SK-MEL-5 (cell line): Measurements from ENCODE around the gene PCDHA6. TPM values are rescaled to one million over a fixed set of nuclear protein-coding genes. Genes with fewer than 3 reads are reported as not detected.
"Not testable (repeated sequence)": the region's sequence is repeated elsewhere in the genome, so short reads cannot be mapped to it uniquely, and the experiment has no call there.

Source experiments
- DNase-seq: peaks from one replicate; pipeline ENCODE4 v3.0.0-alpha.2; 2016; ENCODE audit warnings: low read depth, low spot score
- in situ Hi-C: cut with HindIII; loops from 2 replicates; pipeline ENCODE4 v1.10.0; 2016; ENCODE audit warnings: low sequenced_read_pairs, high pct_unique_total_duplicates, low pct_unique_long_range_greater_than_20kb
- total RNA-seq: library from RNA; depleted of rRNA; stranded (reverse); fragments of >200 nt; shearing (Covaris generic); gene quantifications from 2 replicates; pipeline ENCODE4 v1.2.3, GENCODE V29; 2014

Gene PCDHA6
- total RNA-seq, 1 experiment from 2014 or later, result not detected

DNA sequence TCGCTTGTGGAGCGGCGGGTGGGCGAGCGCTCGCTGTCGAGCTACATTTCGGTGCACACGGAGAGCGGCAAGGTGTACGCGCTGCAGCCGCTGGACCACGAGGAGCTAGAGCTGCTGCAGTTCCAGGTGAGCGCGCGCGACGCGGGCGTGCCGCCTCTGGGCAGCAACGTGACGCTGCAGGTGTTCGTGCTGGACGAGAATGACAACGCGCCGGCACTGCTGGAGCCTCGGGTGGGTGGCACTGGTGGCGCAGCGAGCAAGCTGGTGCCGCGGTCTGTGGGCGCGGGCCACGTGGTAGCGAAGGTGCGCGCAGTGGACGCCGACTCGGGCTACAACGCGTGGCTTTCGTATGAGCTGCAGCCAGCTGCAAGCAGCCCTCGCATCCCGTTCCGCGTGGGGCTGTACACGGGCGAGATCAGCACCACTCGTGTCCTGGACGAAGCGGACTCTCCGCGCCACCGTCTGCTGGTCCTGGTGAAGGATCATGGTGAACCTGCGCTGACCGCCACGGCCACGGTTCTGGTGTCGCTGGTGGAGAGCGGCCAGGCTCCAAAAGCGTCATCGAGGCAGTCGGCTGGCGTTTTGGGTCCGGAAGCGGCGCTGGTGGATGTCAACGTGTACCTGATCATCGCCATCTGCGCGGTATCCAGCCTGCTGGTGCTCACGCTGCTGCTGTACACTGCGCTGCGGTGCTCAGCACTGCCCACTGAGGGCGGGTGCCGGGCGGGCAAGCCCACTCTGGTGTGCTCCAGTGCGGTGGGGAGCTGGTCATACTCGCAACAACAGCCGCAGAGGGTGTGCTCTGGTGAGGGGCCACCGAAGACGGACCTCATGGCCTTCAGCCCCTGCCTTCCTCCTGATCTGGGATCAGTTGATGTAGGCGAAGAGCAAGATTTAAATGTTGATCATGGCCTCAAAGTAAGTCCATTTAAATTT lies 15.3 kb downstream of the PCDHA6 start:
- in situ Hi-C loops, result no loop called here
- no peak for DNase-seq

- in situ Hi-C loops, DNase-seq: not testable (repeated sequence)
Measured at GRCh38 chr5:140848139-140849102, 20.7 kb downstream of the PCDHA6 start, which contains the start of gene PCDHA9. TSS of gene PCDHA9 (plus strand) at chr5:140848382. CDS start at chr5:140848496, 114 bp downstream.

GRCh38 chr5:140849831-140850634 lies 22.3 kb downstream of the PCDHA6 start:
- in situ Hi-C loops, DNase-seq: not testable (repeated sequence)

GRCh38 chr5:140855772-140856674 lies 28.3 kb downstream of the PCDHA6 start, which contains the start of gene PCDHA10:
TSS of gene PCDHA10 (plus strand) at chr5:140855897. CDS start at chr5:140856049, 152 bp downstream.
- in situ Hi-C loops, result no loop called here
- DNase-seq, result peak; percentile 4

GRCh38 chr5:140857177-140857986 lies 29.6 kb downstream of the PCDHA6 start:
- in situ Hi-C loops, result no loop called here
- no peak for DNase-seq

- in situ Hi-C loops, result no loop called here
- DNase-seq, result no peak
Measured at GRCh38 chr5:140857987-140858240, 30.2 kb downstream of the PCDHA6 start.

DNA sequence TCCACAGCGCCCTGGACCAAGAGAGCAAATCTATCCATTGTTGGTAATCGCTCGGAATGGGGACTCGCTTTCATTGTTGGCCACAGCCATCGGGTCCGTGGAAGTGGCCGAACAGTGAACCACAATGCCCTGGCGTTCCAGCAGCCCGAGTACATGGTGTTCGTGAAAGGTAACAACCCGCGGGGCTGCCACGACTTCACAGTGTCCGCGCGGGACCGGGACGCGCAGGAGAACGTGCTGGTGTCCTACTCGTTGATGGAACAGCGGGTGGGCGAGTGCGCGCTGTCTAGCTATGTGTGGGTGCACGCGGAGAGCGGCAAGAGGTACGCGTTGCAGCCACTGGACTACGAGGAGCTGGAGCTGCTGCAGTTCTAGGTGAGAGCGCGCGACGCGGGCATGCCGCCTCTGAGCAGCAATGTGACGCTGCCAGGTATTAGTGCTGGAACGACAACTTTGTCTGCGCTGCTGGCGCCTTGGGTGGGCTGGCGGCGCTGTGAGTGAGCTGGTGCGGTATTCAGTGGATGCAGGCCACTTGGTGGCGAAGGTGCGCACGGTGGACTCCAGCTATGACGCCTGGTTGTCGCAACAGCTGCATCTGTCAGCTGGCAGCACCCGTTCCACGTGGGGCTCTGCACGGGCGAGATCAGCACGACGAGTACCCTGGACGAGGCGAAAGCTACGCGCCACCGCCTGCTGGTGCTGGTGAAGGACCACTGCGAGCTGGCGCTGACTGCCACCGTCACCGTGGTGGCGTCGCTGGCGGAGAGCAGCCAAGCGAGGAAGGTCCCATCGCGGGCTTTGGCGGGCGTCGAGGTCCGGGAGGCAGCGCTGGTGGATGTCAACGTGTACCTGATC lies 34.9 kb downstream of the PCDHA6 start:
- in situ Hi-C loops, result no loop called here
- DNase-seq, result no peak

DNA sequence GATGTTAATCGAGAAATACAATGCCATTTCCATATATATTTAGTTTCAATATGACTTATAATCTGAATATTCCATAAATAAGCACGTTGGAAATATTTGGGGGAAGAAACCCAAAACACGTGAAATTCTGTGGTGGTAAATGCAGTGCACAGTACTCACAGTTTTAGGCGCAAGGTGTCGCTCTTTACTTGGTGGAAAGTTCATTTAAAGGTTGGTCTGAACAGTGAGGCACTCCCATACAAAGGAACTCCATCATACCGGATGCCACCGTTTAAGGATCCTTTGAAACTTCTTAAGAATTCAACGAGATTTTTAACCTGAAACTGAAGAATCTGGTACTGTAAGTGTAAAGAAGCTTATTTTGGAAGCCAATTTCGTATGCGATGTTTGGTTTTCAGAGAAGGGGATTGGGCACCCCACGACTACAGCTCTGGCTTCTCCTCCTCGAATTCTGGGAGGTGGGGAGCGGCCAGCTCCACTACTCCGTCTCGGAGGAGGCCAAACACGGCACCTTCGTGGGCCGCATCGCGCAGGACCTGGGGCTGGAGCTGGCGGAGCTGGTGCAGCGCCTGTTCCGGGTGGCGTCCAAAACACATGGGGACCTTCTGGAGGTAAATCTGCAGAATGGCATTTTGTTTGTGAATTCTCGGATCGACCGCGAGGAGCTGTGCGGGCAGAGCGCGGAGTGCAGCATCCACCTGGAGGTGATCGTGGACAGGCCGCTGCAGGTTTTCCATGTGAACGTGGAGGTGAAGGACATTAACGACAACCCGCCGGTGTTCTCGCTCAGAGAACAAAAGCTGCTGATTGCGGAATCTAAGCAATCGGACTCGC lies 41.2 kb downstream of the PCDHA6 start, which contains the start of gene PCDHA11:
PCDHA11 (plus strand) TSS at position 237 of the 834 bp plus-strand sequence; CDS start at position 384, 147 bp downstream.
- peak; percentile 77 for DNase-seq
- in situ Hi-C loops, result no loop called here

DNA sequence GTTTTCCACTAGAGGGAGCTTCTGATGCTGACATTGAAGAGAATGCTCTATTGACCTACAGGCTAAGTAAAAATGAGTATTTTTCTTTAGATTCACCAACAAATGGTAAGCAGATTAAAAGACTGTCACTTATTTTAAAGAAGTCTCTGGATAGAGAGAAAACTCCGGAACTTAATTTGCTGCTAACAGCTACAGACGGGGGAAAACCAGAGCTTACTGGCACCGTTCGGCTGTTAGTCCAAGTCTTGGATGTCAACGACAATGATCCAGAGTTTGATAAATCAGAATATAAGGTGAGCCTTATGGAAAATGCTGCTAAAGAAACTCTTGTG lies 41.8 kb downstream of the PCDHA6 start:
- no peak for DNase-seq
- in situ Hi-C loops, result no loop called here

DNA sequence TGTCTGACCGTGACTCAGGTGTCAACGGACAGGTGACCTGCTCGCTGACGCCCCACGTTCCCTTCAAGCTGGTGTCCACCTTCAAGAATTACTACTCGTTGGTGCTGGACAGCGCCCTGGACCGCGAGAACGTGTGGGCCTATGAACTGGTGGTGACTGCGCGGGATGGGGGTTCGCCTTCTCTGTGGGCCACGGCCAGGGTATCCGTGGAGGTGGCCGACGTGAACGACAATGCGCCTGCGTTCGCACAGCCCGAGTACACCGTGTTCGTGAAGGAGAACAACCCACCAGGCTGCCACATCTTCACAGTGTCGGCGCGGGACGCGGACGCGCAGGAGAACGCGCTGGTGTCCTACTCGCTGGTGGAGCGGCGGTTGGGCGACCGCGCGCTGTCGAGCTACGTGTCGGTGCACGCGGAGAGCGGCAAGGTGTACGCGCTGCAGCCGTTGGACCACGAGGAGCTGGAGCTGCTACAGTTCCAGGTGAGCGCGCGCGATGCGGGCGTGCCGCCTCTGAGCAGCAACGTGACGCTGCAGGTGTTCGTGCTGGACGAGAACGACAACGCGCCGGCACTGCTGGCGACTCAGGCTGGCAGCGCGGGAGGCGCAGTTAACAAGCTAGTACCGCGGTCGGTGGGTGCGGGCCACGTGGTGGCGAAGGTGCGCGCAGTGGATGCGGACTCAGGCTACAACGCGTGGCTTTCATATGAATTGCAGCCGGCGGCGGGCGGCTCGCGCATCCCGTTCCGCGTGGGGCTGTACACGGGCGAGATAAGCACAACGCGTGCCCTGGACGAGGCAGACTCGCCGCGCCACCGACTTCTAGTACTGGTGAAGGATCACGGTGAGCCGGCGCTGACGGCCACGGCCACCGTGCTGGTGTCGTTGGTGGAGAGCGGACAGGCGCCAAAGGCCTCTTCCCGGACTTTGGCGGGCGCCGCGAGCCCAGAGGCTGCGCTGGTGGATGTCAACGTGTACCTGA lies 42.8 kb downstream of the PCDHA6 start:
- no peak for DNase-seq
- in situ Hi-C loops, result no loop called here

DNA sequence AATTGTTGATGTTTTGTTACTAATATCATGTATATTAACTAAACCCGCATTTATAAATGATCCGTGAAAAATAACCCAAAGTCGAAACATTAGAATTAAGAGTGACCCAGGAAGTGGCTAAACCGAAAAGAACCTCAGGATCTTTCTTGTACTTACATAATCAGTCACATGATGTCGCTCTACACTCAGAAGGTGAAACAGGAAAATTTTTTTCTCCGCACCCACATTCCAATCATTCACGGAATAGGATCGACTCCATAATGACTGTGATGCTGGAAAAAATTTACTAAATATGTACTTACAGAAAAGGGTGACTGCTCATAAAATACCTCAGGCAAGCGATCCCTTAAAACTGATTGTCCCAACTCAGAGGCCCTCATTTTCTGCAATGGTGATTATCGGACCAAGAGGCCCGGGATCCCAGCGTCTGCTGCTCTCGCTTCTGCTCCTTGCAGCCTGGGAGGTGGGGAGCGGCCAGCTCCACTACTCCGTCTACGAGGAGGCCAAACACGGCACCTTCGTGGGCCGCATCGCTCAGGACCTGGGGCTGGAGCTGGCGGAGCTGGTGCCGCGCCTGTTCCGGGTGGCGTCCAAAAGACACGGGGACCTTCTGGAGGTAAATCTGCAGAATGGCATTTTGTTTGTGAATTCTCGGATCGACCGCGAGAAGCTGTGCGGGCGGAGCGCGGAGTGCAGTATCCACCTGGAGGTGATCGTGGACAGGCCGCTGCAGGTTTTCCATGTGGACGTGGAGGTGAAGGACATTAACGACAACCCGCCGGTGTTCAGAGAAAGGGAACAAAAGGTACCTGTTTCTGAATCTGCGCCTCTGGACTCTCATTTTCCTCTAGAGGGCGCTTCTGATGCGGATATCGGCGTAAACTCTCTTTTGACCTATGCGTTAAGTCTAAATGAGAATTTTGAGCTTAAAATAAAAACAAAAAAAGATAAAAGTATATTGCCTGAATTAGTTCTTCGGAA lies 47.6 kb downstream of the PCDHA6 start, which contains the start of gene PCDHA12:
PCDHA12 (plus strand) TSS at position 224 of the 981 bp plus-strand sequence; CDS start at position 389, 165 bp downstream.
- in situ Hi-C loops, result no loop called here
- no peak for DNase-seq
